Chondrocyte (in vitro differentiated cells): ENCODE data around the gene FUT6. TPM values are rescaled to one million over a fixed set of nuclear protein-coding genes. Genes with fewer than 3 reads are reported as not detected.

Experiments
- DNase-seq: peaks from one replicate; pipeline ENCODE4 v3.0.0; 2021; ENCODE audit warnings: mixed read lengths, low spot score
- H3K27ac Mint-ChIP-seq: one replicate; pipeline ENCODE4 v1.8.0; 2021; ENCODE audit warnings: mild to moderate bottlenecking, moderate library complexity, mixed read lengths; ENCODE audit not compliant: unreplicated experiment
- H3K27me3 Mint-ChIP-seq: 2 replicates; pipeline ENCODE4 v1.8.0; 2021; ENCODE audit warnings: low read depth, mixed read lengths
- H3K36me3 Mint-ChIP-seq: 2 replicates; pipeline ENCODE4 v1.8.0; 2021; ENCODE audit warnings: low read depth, mixed read lengths
- H3K4me1 Mint-ChIP-seq: 2 replicates; pipeline ENCODE4 v1.8.0; 2021; ENCODE audit warnings: low read depth, mild to moderate bottlenecking, mixed read lengths
- H3K4me3 Mint-ChIP-seq: one replicate; pipeline ENCODE4 v1.8.0; 2021; ENCODE audit warnings: mild to moderate bottlenecking, moderate library complexity, mixed read lengths; ENCODE audit not compliant: unreplicated experiment
- H3K9me3 Mint-ChIP-seq: 2 replicates; pipeline ENCODE4 v1.8.0; 2021; ENCODE audit warnings: low read depth, mixed read lengths
- total RNA-seq: library from RNA; stranded (reverse); gene quantifications from 3 replicates; pipeline ENCODE4 v1.2.1, GENCODE V29; 2021
- TF ChIP-seq, protein P1 (sequence below): fragments of 200-600 bp; sonication (generic); IDR thresholded peaks from 2 replicates; pipeline ENCODE4 v1.5.0; 2021; ENCODE audit warnings: antibody characterized with exemption, mild to moderate bottlenecking, moderate library complexity

FUT6 gene
- total RNA-seq, 1 donor from 2014 or later: not detected

DNA sequence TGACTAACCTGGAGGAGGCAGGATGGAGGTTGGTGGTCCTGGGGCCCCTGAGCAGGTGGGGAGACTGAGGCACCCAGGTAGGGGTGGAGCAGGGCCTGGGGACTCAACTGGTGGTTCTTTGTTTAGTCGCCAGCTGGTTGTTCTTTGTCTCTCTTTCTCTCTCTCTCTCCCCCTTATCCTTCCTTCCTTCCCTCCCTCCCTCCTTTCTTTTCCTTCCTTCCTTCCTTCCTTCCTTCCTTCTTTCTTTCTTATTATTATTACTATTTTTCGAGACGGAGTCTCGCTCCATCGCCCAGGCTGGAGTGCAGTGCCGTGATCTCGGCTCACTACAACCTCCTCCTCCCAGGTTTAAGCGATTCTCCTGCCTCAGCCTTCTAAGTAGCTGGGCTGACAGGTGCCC is 41.3 kb downstream of the FUT6 start:
- H3K27me3 Mint-ChIP-seq: peaks cover 5% of the 10 kb centered on the region
- H3K4me3 Mint-ChIP-seq: no peak overlapping the region
- TF ChIP-seq, protein P1, sequence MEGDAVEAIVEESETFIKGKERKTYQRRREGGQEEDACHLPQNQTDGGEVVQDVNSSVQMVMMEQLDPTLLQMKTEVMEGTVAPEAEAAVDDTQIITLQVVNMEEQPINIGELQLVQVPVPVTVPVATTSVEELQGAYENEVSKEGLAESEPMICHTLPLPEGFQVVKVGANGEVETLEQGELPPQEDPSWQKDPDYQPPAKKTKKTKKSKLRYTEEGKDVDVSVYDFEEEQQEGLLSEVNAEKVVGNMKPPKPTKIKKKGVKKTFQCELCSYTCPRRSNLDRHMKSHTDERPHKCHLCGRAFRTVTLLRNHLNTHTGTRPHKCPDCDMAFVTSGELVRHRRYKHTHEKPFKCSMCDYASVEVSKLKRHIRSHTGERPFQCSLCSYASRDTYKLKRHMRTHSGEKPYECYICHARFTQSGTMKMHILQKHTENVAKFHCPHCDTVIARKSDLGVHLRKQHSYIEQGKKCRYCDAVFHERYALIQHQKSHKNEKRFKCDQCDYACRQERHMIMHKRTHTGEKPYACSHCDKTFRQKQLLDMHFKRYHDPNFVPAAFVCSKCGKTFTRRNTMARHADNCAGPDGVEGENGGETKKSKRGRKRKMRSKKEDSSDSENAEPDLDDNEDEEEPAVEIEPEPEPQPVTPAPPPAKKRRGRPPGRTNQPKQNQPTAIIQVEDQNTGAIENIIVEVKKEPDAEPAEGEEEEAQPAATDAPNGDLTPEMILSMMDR: no peak
- H3K4me1 Mint-ChIP-seq: peaks cover 3% of the 10 kb centered on the region
- no peak overlapping the region for H3K27ac Mint-ChIP-seq
- no peaks in the 10 kb centered on the region for H3K9me3 Mint-ChIP-seq
- no peaks in the 10 kb centered on the region for H3K36me3 Mint-ChIP-seq
- DNase-seq: no peak

- H3K27ac Mint-ChIP-seq: no peak overlapping the region
- no peaks in the 10 kb centered on the region for H3K27me3 Mint-ChIP-seq
- no peak overlapping the region for H3K4me3 Mint-ChIP-seq
- peaks cover under 1% of the 10 kb centered on the region for H3K36me3 Mint-ChIP-seq
- no peaks in the 10 kb centered on the region for H3K9me3 Mint-ChIP-seq
- TF ChIP-seq, protein P1: no peak
- peaks cover 4% of the 10 kb centered on the region for H3K4me1 Mint-ChIP-seq
- DNase-seq: no peak
Observed at GRCh38 chr19:5795382-5795919, 44.1 kb downstream of the FUT6 start.

DNA sequence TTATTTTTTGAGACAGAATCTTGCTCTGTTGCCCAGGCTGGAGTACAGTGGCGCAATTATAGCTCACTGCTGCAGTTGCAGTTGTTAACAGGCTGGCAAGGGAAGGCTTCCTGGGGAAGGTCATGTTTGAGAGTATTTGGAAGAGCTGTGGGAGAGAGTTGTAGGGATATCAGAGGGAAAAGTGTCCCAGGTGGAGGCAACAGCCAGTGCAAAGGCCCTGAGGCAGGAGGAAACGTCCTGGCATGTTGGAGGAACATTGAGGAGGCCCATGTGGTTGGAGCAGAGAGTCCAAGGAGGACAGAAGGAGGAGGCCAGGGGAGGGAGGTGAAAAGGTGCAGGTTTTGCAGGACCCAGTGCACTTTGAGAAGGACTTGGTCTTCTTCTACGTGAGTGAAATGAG is 46.3 kb downstream of the FUT6 start:
- TF ChIP-seq, protein P1: no peak
- Mint-ChIP-seq H3K4me3 (no peak overlapping the region), H3K36me3 (peaks cover 7% of the 10 kb centered on the region), H3K4me1 (peaks cover 10% of the 10 kb centered on the region), H3K9me3 (no peaks in the 10 kb centered on the region), H3K27ac (no peak overlapping the region), H3K27me3 (no peaks in the 10 kb centered on the region)
- no peak for DNase-seq

DNA sequence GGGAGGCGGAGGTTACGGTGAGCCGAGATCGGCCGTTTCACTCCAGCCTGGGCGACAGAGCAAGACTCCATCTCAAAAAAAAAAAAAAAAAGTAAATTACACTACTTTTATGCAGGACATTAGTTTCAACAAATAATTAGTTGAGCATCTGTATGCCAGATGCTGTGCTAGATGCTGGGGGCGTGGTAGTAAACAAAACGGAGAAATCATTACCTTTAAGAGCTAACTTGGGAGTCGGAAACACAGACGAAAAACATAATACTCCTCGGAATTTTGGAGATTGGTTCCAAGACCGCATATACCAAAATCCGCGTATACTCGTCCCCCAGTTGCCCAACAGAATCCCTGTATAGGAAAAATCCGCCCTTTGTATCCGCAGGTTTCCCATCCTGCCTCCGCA is 47.3 kb downstream of the FUT6 start:
- DNase-seq: no peak
- no peak overlapping the region for H3K4me3 Mint-ChIP-seq
- no peaks in the 10 kb centered on the region for H3K9me3 Mint-ChIP-seq
- H3K27ac Mint-ChIP-seq: no peak overlapping the region
- peaks cover 9% of the 10 kb centered on the region for H3K36me3 Mint-ChIP-seq
- H3K4me1 Mint-ChIP-seq: peaks cover 10% of the 10 kb centered on the region
- TF ChIP-seq, protein P1: no peak
- H3K27me3 Mint-ChIP-seq: no peaks in the 10 kb centered on the region

DNA sequence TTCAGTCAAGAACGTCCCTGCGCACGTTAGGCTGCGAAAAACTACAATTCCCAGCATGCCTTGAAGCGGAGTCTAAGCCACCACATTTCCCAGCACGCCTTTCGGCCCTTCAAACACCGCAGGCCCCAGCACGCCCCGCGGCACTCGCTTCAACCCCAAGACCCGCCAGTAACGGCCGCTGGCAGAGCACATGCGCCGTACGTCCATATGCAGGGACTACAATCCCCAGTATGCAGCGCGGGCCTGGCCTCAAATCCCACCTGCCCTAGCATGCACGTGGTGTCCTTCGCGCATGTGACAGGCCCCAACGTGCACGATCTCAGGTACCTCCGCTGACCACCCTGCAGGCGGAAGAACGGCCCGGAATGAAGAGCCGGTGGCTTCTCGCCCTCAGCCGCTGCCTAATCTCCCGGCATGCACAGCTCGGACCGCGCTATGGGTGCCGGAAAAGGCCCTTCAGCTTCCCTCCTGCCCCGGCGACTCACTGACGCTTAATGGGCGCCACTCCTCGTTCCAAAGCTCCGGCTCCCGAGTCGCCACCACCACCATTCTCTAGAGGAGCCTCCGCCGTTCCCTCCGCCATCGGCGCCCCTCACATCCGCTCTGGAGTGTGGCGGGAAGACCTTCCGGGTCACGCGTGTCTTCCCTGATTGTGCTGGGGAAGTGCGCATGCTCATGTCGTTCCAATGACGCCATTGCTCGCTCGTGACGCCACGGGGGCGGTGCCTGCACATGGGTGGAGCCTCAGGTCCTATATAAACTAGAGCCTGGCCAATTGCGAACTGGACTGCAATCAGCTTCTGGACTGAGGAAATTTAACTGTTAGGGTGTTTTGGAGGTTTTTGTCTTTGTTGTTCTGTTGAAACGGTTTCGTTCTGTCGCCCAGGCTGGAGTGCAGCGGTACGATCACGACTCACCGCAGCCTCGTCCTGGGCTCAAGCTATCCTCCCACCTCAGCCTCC is 48.7 kb downstream of the FUT6 start, which contains the start of gene DUS3L:
DUS3L (minus strand) TSS at position 605 of the 962 bp plus-strand sequence; CDS start at position 583, 22 bp downstream.
- Mint-ChIP-seq H3K36me3 (peaks cover 16% of the 10 kb centered on the region), H3K4me3 (peak within 1 kb of the TSS; percentile 96), H3K27ac (peak within 1 kb of the TSS; percentile 99), H3K27me3 (no peaks in the 10 kb centered on the region), H3K9me3 (no peaks in the 10 kb centered on the region), H3K4me1 (peaks cover 10% of the 10 kb centered on the region)
- TF ChIP-seq, protein P1: no peak
- DNase-seq: no peak
